HG03469 (cell line): ENCODE measurements around the gene SOX15.
"Not testable (repeated sequence)": the region's sequence is repeated elsewhere in the genome, so short reads cannot be mapped to it uniquely, and the experiment has no call there.

Experiments used
- ATAC-seq: cut with Tn5 transposase; IDR thresholded peaks from one replicate; pipeline ENCODE4 v1.9.1; 2021; ENCODE audit warnings: mild to moderate bottlenecking, moderate library complexity, moderate number of reproducible peaks; ENCODE audit not compliant: unreplicated experiment

Gene SOX15

DNA sequence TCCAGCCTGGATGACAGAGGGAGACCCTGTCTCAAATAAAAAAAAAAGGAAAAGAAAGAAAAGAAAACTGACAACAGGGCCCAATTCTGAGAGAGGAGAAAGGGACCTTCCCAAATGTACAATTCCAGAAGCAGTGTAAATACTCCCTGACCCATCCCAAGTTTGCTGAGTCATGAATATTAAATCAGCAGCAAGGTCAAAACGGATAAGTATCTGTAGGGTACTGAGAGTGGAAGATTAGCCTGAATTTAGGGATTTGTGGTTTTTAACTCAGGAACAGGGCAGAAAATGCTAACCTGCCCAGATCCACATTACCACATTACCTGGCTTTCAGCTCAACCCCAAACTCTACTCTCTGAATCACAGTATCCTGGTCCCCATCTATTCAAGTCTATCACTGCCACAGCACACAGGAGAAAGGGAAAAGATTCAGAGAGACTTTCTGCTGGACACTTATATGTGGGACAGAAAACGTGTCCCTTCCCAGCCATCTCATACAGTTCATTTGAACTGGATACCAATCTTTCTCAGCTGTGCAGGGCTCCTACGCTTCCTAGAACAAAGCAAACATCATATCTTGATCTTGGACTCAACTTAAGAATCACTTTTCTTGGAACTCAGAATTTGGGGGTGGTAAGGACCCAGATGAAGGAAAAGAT lies 21.9 kb upstream of the SOX15 start:
- ATAC-seq = no peak

DNA sequence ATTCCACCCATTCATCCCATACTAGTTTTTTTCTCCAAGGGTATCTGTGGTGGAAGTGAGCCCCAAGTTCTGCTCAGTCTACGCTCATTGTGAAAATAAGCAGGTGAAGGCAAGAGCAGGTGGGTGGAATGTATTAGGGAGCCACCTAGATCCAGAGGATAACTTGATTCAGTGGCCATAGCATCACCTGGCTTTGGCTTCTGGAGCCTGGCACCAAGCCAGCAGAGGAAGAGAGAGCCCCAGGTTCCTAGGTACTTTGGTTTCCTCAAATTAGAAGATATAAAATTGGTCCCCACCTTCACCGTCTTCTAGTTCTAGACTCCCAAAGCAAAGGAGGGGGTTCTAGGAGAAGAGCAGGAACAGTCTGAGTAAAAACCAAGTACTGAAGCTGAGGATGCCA lies 20.7 kb upstream of the SOX15 start:
- no peak for ATAC-seq

DNA sequence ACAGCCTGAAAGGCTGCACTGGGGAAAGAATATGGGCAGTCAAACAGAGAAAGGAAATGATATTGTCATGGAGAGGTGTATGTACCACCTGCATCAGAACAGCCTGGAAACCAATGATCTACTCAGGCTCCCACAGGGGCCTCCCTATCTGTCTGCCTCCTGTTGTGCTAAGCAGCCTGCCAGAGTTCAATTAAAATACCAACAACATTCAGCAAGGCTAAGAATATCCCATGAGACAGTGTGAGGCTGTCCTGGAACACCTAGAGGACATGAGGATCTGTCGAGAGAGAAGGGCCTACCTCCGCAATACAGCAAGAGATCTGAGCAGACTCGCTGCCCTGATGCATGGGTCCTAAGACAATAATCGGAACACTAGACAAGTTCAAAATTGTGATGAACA lies 16.4 kb upstream of the SOX15 start:
- no peak for ATAC-seq

DNA sequence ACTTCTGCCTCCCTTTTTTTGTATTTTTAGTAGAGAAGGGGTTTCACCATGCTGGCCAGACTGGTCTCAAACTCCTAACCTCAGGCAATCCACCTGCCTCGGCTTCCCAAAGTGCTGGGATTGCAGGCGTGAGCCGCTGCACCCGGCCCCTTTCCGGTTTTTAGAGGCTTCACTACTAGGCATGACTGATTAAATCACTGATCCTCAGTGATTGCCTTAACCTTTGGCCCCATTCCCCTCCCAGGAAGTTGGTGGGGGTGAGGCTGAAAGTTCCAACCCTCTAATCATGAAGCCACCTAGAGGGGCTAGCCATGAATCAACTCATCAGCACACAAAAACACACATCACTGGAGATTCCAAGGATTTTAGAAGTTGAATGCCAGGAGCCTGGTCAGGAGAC lies 7.7 kb upstream of the SOX15 start:
- not testable (repeated sequence) for ATAC-seq

DNA sequence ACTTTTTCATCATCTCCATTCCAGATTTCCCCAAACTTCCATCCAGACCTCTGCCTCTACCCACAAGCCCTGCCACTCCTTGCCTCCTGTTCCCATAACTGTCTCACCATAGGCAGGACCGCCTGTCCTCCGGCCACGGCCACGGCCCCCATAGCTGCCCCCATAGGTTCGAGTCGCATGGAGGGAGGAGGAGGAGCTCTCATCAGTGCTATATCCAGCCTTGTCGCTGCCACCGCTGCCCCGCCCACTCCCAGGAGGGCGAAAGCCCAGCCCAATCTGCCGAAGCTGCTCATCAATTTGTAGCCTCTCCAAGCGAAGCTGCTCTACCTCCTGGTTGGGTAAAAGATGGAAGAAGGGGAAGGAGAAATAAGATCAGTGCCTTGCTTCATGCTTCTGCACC lies 3.4 kb upstream of the SOX15 start:
- no peak for ATAC-seq

DNA sequence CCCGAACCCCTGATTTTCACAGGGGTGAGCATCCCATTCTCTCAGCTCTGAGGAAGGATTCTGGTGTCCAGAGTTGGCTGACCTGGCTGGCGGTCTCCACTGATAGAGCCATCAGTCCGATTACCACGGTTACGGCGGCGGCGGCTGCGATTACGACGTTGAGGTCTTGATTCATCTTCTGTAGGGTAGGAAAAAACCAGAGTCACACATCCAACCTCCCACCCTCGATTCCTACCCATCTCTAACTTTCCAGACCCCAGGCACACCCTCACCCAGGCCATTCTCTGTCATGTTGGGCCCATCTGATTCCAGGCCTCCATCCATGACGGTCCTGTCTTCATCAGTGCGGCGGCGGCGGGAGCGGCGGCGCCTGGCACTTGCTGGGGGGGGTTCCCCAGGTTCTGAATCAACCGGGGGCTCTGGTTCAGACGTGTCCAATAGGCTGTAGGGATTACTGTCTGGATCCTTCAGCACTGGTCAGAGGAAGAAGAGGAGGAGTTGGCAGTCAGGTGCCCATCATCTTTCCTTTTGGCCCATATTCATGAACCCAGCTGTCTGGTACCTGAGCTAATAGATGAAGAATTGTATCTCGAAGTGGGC lies 2.6 kb upstream of the SOX15 start:
- ATAC-seq = no peak

DNA sequence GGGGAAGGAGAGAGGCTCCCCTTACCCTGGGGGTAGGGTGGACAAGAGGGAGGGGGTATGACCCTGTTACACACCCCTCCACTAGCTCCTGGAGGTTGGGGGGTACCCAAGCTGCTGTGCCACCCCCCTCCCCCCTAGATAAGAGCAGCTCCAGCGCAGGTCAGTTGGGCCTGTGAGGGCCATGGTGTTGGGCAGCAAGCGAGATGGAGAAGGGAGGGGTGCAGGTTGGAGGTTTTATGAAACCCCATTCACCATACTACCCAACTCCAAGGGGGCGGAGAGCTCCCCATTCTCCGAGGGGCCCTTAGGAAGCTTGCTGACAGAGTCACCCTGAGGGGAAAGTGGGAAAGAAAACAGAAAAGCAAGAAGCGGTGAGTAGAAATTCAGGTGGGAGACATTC lies 1.7 kb upstream of the SOX15 start:
- ATAC-seq = no peak

DNA sequence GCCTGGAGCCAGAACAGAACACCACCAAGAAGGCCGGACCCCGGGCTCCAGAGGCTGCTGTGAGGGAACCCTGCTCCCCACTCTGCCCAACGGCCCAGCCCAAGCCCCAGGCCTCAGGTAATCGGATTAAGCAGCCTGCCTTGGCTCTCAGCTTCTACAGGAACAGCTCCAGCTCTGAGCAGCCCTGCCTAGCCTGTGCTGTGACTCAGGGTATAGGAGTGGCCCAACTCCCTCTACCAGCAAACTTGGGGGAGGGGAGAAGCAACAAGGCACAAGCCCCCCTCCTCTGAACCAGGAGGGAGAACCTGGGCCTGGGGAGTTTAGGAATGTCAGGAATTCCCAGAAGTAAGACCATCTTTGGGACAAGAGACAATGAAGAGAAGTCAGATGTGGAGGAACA lies 849 bp upstream of the SOX15 start:
- ATAC-seq = no peak

DNA sequence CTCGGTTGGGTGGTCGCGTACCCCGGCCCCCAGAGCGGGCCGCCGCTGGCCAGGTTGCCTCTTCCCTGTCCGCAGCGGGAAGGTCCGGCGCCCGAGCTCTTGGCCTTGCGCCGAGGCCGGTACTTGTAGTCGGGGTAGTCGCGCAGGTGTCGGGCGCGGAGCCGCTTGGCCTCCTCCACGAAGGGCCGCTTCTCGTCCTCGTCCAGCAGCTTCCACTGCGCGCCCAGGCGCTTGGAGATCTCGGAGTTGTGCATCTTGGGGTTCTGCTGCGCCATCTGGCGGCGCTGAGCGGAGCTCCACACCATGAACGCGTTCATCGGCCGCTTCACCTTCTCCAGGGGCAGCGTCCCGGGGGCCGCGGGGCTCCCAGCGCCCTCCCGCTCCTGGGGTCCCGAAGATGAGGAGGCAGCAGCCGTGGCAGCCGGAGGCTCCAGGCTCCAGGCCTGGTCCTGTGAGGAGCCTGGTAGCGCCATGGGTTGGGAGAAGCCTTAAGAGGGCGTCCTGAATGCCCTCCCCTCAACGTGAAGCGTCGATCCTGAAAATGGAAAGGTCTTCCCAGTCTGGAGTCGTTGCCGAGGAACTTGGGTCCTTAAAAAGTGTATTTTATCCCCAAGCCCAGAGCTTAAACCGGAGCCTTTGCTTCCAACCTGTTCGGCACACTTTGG lies 558 bp downstream of the SOX15 start:
- ATAC-seq = no peak

DNA sequence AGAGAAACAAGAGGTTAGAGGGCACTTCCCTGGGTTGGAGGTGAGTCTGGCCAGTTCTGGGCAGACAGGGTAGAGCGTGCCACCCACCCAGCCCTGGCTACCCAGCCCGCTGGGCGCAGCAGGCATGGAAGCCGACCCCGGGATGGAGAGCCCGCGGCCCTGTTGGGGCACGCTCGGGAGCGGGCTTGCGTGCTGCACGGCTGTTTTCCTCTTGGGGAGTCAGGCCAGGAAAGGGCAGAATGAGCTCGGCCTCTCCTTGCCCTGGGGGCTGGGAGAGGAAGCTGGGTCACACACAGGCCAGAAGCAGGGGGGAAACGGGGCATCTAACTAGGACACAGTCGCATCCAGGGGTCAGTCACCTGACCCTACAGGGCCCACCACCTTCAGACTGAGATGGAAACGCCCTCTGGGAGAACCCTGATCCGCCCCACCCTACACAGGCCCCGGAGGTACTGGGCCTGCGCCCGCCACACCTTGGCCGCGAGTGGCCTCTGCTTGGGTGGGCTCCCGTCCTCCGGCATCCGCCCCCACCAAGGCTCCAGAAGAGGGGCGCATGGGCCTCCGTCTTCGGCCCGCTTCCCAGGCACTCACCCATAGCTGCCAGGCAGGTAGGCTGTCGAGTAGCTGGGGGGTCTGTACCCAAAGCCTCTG lies 1.2 kb downstream of the SOX15 start:
- no peak for ATAC-seq

DNA sequence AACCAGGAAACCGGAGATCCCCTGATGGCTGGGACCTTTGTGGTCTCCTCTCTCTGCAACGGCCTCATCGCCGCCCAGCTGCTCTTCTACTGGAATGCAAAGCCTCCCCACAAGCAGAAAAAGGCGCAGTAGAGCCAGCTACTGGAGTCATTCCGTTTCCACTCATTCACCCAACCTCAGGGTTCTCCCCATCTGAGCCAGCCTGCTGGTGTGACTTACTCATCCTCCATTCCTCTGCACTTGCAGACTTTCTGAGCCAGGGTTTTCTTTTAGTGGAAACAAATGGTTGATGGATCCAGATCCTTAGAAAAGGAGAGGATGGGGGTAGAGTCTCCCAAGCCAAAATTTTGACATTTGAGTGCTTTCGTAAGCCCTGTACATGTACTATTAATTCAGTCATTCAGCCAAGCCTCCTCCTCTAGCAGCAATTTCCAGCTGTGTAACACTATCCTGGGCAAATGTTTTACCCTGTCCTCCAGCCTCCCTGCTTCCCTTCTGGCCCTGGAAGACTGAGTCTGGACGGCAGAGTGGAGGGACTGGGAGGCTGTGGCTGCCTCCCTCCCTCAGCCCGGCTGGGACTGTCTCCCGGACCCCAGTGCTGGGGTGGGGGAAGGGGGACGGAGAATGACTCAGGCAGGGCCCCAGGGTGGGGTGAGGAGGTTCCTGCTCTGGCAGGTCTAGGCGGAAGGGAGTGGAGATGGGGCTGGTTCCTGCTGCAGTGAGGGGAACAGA lies 2.3 kb downstream of the SOX15 start:
- ATAC-seq = no peak

DNA sequence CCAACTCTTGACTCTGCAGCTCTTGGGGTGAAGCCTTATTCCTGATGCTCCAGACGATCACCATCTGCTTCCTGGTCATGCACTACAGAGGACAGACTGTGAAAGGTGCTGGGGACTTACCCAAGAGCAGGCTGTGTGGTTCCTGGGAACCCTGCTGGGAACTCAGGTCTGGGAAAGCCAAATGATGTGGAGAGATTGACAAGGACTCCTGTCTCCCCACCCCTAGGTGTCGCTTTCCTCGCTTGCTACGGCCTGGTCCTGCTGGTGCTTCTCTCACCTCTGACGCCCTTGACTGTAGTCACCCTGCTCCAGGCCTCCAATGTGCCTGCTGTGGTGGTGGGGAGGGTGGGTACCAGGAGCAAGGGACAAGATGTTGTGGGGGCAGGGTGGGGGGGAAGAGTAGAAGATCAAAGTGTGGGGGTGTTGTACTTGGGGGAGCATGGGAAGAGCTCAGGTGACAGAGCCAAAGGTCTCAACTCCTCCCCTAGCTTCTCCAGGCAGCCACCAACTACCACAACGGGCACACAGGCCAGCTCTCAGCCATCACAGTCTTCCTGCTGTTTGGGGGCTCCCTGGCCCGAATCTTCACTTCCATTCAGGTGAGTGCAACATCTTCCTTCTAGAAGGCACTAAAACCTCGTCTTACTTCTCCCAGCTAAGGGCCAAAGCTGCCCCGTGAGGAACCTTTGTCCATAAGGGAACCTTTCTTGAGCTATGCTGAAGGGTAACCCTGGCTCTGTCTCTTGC lies 3.0 kb downstream of the SOX15 start:
- ATAC-seq = no peak

DNA sequence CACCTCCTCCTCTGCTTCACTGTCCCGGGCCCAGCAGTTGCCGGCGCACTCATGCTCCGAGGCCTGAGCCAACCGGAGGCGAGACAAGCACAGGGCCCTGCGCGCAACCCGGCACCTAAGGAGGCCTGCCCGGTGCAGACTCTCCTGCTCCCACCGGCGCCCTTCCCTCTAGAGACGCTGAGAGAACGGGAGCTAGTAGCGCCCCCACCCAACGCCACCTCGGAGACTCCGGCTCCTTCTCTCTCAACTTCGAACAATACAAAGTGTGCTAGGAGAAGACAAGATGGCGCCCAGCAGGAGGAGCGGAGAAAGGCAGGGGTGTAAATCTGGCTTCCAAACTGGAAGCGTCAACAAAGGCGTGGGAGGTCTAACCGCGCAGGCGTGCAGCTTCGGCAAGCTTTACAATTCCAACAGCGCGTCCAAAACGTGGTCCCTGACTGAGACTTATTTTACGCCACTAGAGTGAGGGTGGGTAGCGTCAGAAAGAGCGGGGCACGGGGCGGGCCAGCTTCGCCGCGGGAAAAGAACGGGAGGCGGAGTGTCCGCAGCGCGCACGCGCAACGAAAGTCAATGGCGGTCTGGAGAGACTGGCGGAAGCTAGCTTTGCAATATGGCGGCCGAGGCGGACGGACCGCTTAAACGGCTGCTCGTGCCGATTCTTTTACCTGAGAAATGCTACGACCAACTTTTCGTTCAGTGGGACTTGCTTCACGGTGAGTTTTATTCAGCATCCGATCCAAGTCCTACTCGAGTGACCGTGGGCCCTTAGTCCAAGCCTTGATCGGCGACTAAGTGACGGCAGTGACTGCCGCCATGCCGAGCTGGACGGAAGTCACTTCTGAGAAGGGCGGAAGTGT lies 6.4 kb downstream of the SOX15 start, which contains the start of gene MPDU1:
MPDU1 (plus strand) TSS at position 600 of the 857 bp plus-strand sequence; CDS start at position 611, 11 bp downstream.
- ATAC-seq = no peak

DNA sequence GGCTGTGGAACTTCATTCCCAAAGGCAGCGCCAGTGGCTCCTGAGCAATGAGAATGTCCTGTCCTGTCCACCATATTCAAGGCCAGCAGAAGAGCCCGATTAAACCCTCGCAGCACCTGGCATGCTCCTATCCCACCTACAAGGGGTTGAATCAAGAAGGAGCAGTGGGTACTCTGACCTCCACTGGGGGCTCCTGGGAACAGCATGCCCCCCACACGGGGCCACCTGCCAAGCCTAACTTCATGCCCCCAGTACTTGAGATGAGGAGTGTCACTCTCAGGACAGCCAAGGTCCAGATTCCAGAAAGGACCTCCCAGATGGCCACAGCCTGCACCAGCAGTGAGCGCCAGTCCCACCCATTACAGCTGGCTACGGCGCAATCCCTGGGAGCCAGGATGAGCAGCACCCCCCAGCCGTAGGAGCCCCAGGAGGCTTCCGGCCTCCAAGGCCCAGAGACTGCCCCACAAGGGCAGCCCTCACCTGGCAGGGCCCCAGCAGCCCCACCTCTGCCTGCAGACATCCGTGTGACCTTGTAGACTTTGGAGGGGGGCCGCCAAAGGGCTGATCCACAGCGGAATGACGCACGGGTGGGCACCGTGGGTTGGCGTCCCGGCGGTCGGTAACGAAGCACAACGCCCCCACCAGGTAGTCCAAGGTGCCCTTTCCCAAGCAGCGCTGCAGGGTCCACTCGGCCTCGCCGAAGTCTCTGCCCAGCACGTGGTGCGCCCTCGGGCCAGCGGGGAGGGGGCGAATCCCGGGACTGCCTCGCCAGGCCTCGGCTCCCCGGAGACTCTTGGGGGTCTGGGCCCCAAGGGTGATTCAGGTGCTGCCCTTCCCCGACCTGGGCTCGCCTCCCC lies 7.3 kb downstream of the SOX15 start:
- ATAC-seq = no peak

DNA sequence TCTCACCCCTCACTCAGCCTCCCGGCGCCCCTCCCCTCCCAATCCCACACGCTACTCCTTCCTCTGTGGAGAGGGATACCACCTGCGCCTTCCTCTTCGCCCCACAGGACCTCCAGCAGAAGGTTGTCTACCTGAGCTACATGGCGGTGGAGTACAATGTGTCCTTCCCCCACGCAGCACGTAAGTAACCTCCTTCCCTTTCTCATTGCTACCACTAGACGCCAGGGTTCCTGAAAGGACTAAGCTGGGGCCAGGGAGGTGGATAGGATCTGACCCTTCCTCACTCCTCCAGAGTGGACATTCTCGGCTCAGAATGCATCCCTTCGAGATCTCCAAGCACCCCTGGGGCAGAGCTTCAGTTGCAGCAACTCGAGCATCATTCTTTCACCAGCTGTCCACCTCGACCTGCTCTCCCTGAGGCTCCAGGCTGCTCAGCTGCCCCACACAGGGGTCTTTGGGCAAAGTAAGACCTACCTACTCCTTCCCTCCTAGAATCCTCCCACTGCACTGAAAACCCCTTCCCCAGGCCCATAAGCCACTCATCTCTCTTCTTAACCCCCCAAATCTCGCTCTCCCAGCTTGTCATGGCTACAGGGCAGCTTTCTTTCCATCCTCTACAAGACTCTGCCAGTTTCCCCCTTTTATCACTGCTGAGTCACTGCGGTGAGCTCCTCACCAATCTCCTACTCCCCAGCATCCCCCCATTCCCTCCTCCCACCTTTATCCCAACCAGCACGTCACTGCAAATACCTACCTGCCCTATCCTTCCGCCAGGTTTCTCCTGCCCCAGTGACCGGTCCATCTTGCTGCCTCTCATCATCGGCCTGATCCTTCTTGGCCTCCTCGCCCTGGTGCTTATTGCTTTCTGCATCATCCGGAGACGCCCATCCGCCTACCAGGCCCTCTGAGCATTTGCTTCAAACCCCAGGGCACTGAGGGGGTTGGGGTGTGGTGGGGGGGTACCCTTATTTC lies 9.0 kb downstream of the SOX15 start:
- ATAC-seq = no peak

DNA sequence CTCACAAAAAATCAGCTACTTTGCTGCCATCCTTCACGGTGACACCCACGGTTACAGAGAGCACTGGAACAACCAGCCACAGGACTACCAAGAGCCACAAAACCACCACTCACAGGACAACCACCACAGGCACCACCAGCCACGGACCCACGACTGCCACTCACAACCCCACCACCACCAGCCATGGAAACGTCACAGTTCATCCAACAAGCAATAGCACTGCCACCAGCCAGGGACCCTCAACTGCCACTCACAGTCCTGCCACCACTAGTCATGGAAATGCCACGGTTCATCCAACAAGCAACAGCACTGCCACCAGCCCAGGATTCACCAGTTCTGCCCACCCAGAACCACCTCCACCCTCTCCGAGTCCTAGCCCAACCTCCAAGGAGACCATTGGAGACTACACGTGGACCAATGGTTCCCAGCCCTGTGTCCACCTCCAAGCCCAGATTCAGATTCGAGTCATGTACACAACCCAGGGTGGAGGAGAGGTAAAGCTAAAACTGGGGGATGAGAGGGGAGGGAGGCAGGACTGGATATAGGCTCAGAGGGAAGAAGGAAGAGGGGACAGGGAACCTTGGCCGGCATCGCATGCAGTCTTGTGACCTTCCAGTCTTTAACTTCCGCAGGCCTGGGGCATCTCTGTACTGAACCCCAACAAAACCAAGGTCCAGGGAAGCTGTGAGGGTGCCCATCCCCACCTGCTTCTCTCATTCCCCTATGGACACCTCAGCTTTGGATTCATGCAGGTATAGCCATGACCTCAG lies 9.9 kb downstream of the SOX15 start:
- no peak for ATAC-seq
